Breast epithelium (tissue), 3 donors: ENCODE measurements around the gene MSH2.

Experiments used
- CTCF ChIP-seq, 3 donors: fragments of 450-650 bp; IDR thresholded peaks; one replicate each; pipeline ENCODE4 v1.5.1; 2016 to 2017; ENCODE audit warnings: antibody characterized with exemption in 3 of 3, mild to moderate bottlenecking in 3 of 3, moderate library complexity in 3 of 3
- POLR2A ChIP-seq: fragments of 450-650 bp; IDR thresholded peaks from one replicate; pipeline ENCODE4 v1.6.1; 2016; ENCODE audit warnings: antibody characterized with exemption, mild to moderate bottlenecking, moderate library complexity

DNA sequence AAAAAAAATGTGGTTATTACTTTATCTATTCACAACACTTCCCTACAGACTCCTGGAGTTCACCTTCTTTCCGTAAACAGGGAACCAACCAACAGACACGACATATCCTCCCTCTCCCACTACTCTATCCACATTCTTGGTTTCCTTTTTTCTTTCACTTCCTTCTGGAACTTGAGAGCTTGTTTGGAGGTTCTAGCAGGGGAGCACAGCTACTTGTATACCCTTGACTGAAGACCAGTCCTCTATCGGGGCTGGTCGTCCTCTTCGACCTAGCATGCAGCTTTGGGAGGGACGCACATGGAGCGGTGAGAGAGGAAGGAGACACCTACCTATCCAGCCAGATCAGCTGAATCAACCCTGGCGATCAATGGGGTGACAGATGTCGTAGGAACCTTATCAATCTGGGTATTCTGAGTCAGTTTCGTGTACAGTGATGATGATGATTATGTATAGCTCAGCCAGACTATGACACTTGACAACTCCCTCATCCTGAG lies 43.5 kb upstream of the MSH2 start:
- TF ChIP-seq CTCF (IDR thresholded peaks at IDR 0.05) (no peak), POLR2A (no peak)
